ENCODE data around the gene NR3C2.

Gene NR3C2

GRCh38 chr4:148229028-148229427 is 213.2 kb downstream of the NR3C2 start:
- DNase-seq (ENCODE audit: extremely low read depth, low read depth) = no peak
- TF ChIP-seq, protein P1, sequence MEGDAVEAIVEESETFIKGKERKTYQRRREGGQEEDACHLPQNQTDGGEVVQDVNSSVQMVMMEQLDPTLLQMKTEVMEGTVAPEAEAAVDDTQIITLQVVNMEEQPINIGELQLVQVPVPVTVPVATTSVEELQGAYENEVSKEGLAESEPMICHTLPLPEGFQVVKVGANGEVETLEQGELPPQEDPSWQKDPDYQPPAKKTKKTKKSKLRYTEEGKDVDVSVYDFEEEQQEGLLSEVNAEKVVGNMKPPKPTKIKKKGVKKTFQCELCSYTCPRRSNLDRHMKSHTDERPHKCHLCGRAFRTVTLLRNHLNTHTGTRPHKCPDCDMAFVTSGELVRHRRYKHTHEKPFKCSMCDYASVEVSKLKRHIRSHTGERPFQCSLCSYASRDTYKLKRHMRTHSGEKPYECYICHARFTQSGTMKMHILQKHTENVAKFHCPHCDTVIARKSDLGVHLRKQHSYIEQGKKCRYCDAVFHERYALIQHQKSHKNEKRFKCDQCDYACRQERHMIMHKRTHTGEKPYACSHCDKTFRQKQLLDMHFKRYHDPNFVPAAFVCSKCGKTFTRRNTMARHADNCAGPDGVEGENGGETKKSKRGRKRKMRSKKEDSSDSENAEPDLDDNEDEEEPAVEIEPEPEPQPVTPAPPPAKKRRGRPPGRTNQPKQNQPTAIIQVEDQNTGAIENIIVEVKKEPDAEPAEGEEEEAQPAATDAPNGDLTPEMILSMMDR (IDR thresholded peaks at IDR 0.05; ENCODE audit: low read depth, low read length) = no peak

- TF ChIP-seq, protein P1 (IDR thresholded peaks at IDR 0.05; ENCODE audit: low read depth, low read length) = no peak
- no peak for DNase-seq (ENCODE audit: extremely low read depth, low read depth)
Observed at GRCh38 chr4:148227147-148227546, 215.1 kb downstream of the NR3C2 start.

- no peak for DNase-seq (ENCODE audit: extremely low read depth, low read depth)
- TF ChIP-seq, protein P1 (IDR thresholded peaks at IDR 0.05; ENCODE audit: low read depth, low read length) = no peak
Observed at GRCh38 chr4:148226341-148226740, 215.9 kb downstream of the NR3C2 start.

DNA sequence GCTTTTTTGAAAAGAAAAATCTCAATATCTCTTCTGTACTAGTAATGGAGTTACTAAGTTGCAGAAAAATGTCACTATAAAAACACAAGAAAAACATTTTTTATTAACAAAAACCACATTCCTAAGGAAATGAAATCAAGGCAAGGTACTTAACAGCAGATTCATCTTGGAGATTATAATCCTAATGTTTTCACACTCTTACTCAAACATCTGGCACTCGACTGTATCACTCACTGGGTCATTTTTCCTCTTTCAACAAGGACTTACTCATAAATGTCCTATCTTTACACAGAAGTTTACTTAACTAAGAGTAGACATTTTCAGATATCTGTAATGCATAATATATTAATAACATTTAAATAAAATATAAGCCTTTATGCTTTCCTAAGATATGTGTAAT is 216.6 kb downstream of the NR3C2 start:
- no peak for DNase-seq (ENCODE audit: extremely low read depth, low read depth)
- TF ChIP-seq, protein P1 (IDR thresholded peaks at IDR 0.05; ENCODE audit: low read depth, low read length) = no peak

GRCh38 chr4:148224476-148224875 is 217.7 kb downstream of the NR3C2 start:
- TF ChIP-seq, protein P1 (IDR thresholded peaks at IDR 0.05; ENCODE audit: low read depth, low read length) = no peak
- no peak for DNase-seq (ENCODE audit: extremely low read depth, low read depth)

- TF ChIP-seq, protein P1 (IDR thresholded peaks at IDR 0.05; ENCODE audit: low read depth, low read length) = no peak
- DNase-seq (ENCODE audit: extremely low read depth, low read depth) = no peak
Observed at GRCh38 chr4:148222991-148223660, 219.1 kb downstream of the NR3C2 start.

- DNase-seq (ENCODE audit: extremely low read depth, low read depth) = no peak
- TF ChIP-seq, protein P1 (IDR thresholded peaks at IDR 0.05; ENCODE audit: low read depth, low read length) = no peak
Observed at GRCh38 chr4:148216866-148217814, 225.1 kb downstream of the NR3C2 start.
